Epithelial cell of umbilical artery (primary cell): ENCODE data around the gene GNB4. TPM values are rescaled to one million over a fixed set of nuclear protein-coding genes. Genes with fewer than 3 reads are reported as not detected.

Source experiments
- total RNA-seq: library from RNA; depleted of rRNA; stranded (reverse); fragments of >200 nt; gene quantifications from 2 replicates; pipeline ENCODE4 v1.2.3, GENCODE V29; 2014

GNB4 gene
- 93.9 and 95.4 TPM in 2 replicates for total RNA-seq

GRCh38 chr3:179451265-179452175, at the start of gene GNB4:
TSS of gene GNB4 (minus strand) at chr3:179451470. CDS start at chr3:179426200, 25,270 bp downstream.

GRCh38 chr3:179347345-179348194, 103.7 kb downstream of the GNB4 start, which contains the start of gene MFN1:
TSS of gene MFN1 (plus strand) at chr3:179347709. CDS start at chr3:179348852, 1,143 bp downstream.

Other genes starting within 250 kb of the GNB4 start
- gene KCNMB3, start 200.4 kb downstream of the GNB4 start, total RNA-seq, result 0.65 and 1.1 TPM in 2 replicates
- gene ZNF639, start 128.4 kb downstream of the GNB4 start, total RNA-seq, result 54.2 and 54.4 TPM in 2 replicates
- 52.1 and 55.5 TPM in 2 replicates for gene MFN1, start 103.8 kb downstream of the GNB4 start, total RNA-seq
- 75.0 and 160 TPM in 2 replicates for gene ACTL6A, start 111.5 kb upstream of the GNB4 start, total RNA-seq
- gene MRPL47, start 153.2 kb upstream of the GNB4 start, total RNA-seq, result 44.5 and 48.4 TPM in 2 replicates
- gene NDUFB5, start 153.3 kb upstream of the GNB4 start, total RNA-seq, result 126 and 133 TPM in 2 replicates
- 7.1 and 7.8 TPM in 2 replicates for gene USP13, start 201.6 kb upstream of the GNB4 start, total RNA-seq